ENCODE data around the gene MIDN. TPM values are rescaled to one million over a fixed set of nuclear protein-coding genes. Genes with fewer than 3 reads are reported as not detected.
A peak's percentile ranks its signal among the peaks of the same experiment; 100 is the strongest.

The MIDN gene
- total RNA-seq, 1 experiment from 2014 or later, result 125 TPM

GRCh38 chr19:1269478-1270212 lies 21.3 kb downstream of the MIDN start:
- peaks cover 79% of the 10 kb centered on the region for H3K36me3 Mint-ChIP-seq (ENCODE audit: insufficient read depth, unreplicated experiment)
- TF ChIP-seq CTCF (IDR thresholded peaks at IDR 0.05; ENCODE audit: insufficient read depth in 1 of 2, low read depth in 1 of 2, low read length in 1 of 2, severe bottlenecking in 1 of 2, unreplicated experiment in 1 of 2), result no peak
- ChIA-PET CTCF (interaction anchor here (1.0 to 5.4 kb wide), 4 partner anchors 10 to 29 kb away, joined by 3 to 440 read pairs (median 4); partner anchors contain the start of gene ATP5F1D), POLR2A (interaction anchor here (0.6 to 1.6 kb wide), 26 partner anchors 8 to 714 kb away, joined by 3 to 110 read pairs (median 8); partner anchors contain the start of genes ABCA7, ATP5F1D, CNN2 and GPX4)
- H3K4me1 Mint-ChIP-seq (ENCODE audit: low read depth, unreplicated experiment), result peaks cover 25% of the 10 kb centered on the region
- H3K4me3 Mint-ChIP-seq (ENCODE audit: unreplicated experiment), result peak overlapping the region; percentile 89
- Histone ChIP-seq H3K4me1 (peaks cover 39% of the 10 kb centered on the region), H3K4me3 (ENCODE audit: low read depth, low read length) (peak overlapping the region; percentile 82), H3K36me3 (ENCODE audit: control insufficient read depth, insufficient read depth, low read length) (peaks cover 2% of the 10 kb centered on the region; the same call in 1 of the 2 replicates), H3K9me3 (no peaks in the 10 kb centered on the region), H3K27me3 (replicated peaks; ENCODE audit: control insufficient read depth, insufficient read depth, low read length) (no peaks in the 10 kb centered on the region)
- H3K27me3 Mint-ChIP-seq (ENCODE audit: insufficient read depth, unreplicated experiment), result no peaks in the 10 kb centered on the region
- H3K9me3 Mint-ChIP-seq (ENCODE audit: unreplicated experiment), result no peaks in the 10 kb centered on the region
- DNase-seq, result peak; percentile 83 to 89
- peak overlapping the region; percentile 94 for H3K27ac Mint-ChIP-seq (ENCODE audit: unreplicated experiment)
- TSS peak; percentile 52 for BruUV-seq (replicated peaks)
- intact Hi-C loops (cut with micrococcal nuclease; ENCODE audit: unreplicated experiment), result loop anchor here (1.0 kb wide), 3 partner anchors 10 to 25 kb away; no protein-coding TSS in a partner anchor

- peaks cover 2% of the 10 kb centered on the region; the same call in 1 of the 2 replicates for H3K36me3 ChIP-seq (ENCODE audit: control insufficient read depth, insufficient read depth, low read length)
- no peaks in the 10 kb centered on the region for H3K27me3 ChIP-seq (replicated peaks; ENCODE audit: control insufficient read depth, insufficient read depth, low read length)
- Mint-ChIP-seq H3K4me1 (ENCODE audit: low read depth, unreplicated experiment) (peaks cover 22% of the 10 kb centered on the region), H3K9me3 (ENCODE audit: unreplicated experiment) (no peaks in the 10 kb centered on the region), H3K4me3 (ENCODE audit: unreplicated experiment) (peak overlapping the region; percentile 89), H3K36me3 (ENCODE audit: insufficient read depth, unreplicated experiment) (peaks cover 80% of the 10 kb centered on the region), H3K27ac (ENCODE audit: unreplicated experiment) (peak overlapping the region; percentile 94), H3K27me3 (ENCODE audit: insufficient read depth, unreplicated experiment) (no peaks in the 10 kb centered on the region)
- peaks cover 36% of the 10 kb centered on the region for H3K4me1 ChIP-seq
- no peak for TF ChIP-seq CTCF (IDR thresholded peaks at IDR 0.05; ENCODE audit: insufficient read depth in 1 of 2, low read depth in 1 of 2, low read length in 1 of 2, severe bottlenecking in 1 of 2, unreplicated experiment in 1 of 2)
- no peaks in the 10 kb centered on the region for H3K9me3 ChIP-seq
- DNase-seq, result no peak
- ChIA-PET CTCF (no interaction called here), POLR2A (no interaction called here)
- H3K4me3 ChIP-seq (ENCODE audit: low read depth, low read length), result peak overlapping the region; percentile 82
- no TSS peak for BruUV-seq (replicated peaks)
- intact Hi-C loops (cut with micrococcal nuclease; ENCODE audit: unreplicated experiment), result no loop called here
Measured at GRCh38 chr19:1270213-1270853, 21.9 kb downstream of the MIDN start.

DNA sequence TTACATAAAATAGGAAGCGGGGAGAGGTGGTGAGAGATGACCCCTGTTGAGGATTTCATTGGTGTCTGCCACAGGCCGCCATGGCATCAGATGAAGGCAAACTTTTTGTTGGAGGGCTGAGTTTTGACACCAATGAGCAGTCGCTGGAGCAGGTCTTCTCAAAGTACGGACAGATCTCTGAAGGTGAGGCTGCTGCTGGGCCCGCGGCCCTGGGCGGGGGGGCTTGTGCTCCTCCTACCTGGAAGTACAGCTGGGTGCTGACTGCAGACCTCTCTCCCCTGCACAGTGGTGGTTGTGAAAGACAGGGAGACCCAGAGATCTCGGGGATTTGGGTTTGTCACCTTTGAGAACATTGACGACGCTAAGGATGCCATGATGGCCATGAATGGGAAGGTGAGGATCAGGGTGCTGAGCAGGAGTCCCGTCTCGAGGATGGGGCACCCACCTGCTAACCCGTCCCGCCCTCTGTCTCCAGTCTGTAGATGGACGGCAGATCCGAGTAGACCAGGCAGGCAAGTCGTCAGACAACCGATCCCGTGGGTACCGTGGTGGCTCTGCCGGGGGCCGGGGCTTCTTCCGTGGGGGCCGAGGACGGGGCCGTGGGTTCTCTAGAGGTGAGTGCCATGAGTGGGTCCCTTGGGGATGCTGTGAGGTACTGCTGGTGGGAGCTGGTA lies 22.6 kb downstream of the MIDN start:
- Histone ChIP-seq H3K27me3 (replicated peaks; ENCODE audit: control insufficient read depth, insufficient read depth, low read length) (no peaks in the 10 kb centered on the region), H3K36me3 (ENCODE audit: control insufficient read depth, insufficient read depth, low read length) (peaks cover 2% of the 10 kb centered on the region; the same call in 1 of the 2 replicates), H3K9me3 (no peaks in the 10 kb centered on the region), H3K4me3 (ENCODE audit: low read depth, low read length) (no peak overlapping the region), H3K4me1 (peaks cover 36% of the 10 kb centered on the region)
- Mint-ChIP-seq H3K4me1 (ENCODE audit: low read depth, unreplicated experiment) (peaks cover 22% of the 10 kb centered on the region), H3K9me3 (ENCODE audit: unreplicated experiment) (no peaks in the 10 kb centered on the region), H3K27ac (ENCODE audit: unreplicated experiment) (peak overlapping the region; percentile 94), H3K36me3 (ENCODE audit: insufficient read depth, unreplicated experiment) (peaks cover 81% of the 10 kb centered on the region), H3K27me3 (ENCODE audit: insufficient read depth, unreplicated experiment) (no peaks in the 10 kb centered on the region), H3K4me3 (ENCODE audit: unreplicated experiment) (peak overlapping the region; percentile 89)
- no peak for TF ChIP-seq CTCF (IDR thresholded peaks at IDR 0.05; ENCODE audit: insufficient read depth in 1 of 2, low read depth in 1 of 2, low read length in 1 of 2, severe bottlenecking in 1 of 2, unreplicated experiment in 1 of 2)
- no TSS peak for BruUV-seq (replicated peaks)
- intact Hi-C loops (cut with micrococcal nuclease; ENCODE audit: unreplicated experiment), result no loop called here
- CTCF ChIA-PET, result no interaction called here
- no peak for DNase-seq
- POLR2A ChIA-PET, result no interaction called here

Data from Caco-2 (cell line).